Stimulated activated CD8-positive, alpha-beta memory T cell treated with anti-CD3 and anti-CD28 coated beads, Interleukin-15, amount 100 ng/mL, for 48 hours (primary cell): ENCODE results near the gene AMELY.
"Not testable (repeated sequence)": the region's sequence is repeated elsewhere in the genome, so short reads cannot be mapped to it uniquely, and the experiment has no call there.

Experiments
- DNase-seq, 2 donors: peaks; one replicate each; pipeline ENCODE4 v3.0.0-alpha.2; 2020; ENCODE audit warnings: low read depth in 2 of 2

The AMELY gene

DNA sequence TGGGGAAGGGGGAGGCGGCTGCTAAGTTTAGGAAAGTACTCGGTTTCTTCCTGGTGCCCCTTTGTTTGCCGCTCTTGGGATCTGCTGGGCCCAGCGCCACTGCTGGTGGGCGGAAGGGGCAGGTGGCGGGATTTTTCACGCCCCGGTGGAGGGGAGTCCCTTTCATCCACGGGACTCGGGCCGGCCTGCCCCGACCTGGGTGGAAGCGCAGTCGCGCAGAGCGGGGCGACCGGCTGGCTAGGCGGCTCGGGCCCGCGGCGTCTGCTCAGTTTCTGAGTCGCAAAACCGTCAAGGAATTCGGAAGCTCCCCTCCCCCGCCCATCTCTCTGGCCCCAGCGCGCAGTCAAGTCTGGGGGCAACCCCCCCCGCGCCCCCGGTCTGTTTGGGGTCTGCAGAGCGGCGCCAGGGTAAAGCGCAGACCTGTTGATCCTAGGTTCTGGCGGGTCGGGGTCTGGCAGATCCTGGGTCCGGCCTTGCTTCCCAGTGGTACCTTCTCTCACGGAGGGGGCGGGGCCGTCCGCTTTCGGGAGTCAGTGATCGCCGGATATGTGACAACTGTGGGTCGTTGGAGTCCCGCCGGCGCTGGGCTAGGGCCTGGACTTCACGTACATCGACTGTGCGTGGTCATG is at the start of gene AMELY:
Gene AMELY (minus strand): TSS at position 500 of the 629 bp plus-strand sequence. CDS start 39,144 bp downstream, outside the sequence.
- no peak for DNase-seq

GRCh38 chrY:6949947-6950346 is 38.4 kb upstream of the AMELY start:
- no peak for DNase-seq

GRCh38 chrY:6948378-6948777 is 36.8 kb upstream of the AMELY start:
- DNase-seq: no peak

GRCh38 chrY:6947695-6948094 is 36.1 kb upstream of the AMELY start:
- DNase-seq: no peak

DNA sequence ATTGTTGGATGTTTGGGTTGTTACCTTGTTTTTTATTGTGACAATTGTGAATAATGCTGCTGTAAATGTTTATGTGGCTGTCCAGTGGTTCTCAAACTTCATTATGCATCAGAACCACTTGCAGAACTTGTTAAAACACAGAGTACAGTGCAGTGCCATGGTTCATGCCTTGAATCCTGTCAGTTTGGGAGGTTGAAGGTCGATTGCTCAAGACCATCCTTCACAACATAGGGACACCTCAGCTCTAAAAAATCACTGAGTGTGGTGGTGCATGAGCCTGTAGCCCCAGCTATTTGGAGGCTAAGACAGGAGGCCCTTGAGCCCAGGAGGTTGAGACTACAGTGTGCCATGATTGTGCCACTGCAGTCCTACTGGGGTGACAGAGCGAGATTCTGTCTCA is 23.9 kb upstream of the AMELY start:
- no peak for DNase-seq

DNA sequence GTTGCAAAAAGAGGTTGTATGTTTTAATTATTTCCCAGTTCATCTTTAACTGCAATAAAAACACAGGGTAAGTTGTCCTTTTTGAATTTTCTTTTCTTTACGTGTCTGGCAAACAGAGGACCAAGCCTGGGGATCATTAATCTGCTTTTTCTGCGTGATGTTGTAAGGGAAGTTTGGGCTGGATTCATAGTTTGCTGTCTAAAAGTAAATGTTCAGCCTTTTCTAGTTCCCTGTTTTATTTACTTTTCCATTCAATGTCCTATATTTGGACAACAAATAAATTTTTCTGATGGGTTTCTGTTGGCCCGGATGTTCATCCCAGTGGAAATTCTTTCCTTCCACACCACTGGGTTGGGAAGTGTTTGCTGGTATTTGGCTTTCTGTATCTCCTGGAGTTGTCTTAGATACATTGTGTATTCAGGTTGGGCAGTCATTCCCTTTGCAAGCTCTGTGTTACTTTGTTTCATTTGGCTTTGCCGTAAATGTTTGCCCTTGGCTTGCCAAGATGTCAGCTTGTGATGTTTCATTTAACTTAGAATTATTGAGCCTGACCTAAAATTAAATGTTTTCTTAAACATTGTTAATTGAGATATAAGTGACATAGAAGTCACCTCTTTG is 20.3 kb upstream of the AMELY start:
- no peak for DNase-seq

GRCh38 chrY:6929237-6929636 is 17.7 kb upstream of the AMELY start:
- no peak for DNase-seq

DNA sequence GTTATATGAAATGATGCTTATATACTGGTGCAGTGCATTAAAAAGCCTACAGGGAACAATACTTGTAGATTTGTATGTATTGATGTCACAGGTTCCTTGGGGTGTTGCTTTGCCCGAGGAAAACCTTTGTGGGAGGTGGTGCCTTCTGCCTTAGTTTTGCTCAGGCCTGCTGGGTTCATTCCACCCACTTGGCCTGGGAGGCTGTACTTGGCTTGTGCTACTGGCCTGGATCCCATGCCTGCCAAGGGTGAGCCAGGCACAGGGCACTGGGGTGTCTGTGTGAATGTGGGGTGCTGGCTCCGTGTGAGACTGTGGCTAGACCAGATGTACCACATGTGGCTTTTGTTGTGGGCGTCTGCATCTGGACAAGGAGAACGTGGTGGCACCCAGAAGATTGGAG is 16.7 kb upstream of the AMELY start:
- no peak for DNase-seq

GRCh38 chrY:6921061-6921460 is 9.5 kb upstream of the AMELY start:
- no peak for DNase-seq

GRCh38 chrY:6913362-6913761 is 1.8 kb upstream of the AMELY start:
- DNase-seq: no peak

DNA sequence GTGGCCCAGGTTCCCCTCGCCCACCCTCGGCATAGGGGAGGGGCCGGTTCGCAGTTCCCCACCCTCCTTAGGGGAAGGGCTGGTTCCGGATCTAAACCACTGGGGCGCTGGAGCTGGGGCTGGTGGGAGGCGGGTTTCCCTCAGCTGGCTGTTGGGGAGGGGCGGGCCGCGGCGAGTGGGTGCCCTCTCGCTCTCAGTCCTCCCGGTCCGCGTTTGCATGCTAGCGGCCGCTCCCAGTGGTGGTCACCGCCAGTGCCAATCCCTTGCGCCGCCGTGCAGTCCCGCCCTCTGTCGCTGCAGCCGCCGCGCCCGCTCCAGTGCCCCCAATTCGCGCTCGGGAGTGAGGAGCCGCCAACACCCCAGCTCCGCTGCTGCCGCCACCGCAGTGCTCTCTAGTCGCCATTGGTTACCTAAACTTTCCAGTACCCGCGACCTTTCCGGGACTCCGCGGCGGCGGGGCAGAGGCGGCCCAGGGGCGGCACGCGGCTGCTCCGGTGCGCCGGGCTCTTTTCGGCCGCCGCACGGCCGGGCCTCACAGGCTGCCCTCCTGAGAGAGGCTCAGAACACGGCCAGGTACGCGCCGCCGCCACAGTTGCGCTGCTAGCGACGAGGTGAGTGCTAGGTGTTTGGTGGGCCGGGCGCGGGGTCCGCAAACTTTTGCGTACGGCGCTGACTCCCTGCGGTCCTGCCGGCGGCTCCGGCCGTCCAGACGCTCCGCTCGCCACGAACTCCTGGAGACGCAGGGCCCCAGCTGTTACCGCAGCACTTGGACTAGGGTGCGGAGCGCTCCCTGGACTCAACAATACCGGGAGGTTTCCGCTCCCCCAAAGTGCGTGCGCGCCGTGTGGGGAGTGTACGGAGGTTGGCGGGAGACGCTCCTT is 940 bp downstream of the AMELY start, which contains the start of gene TBL1Y:
Gene TBL1Y (plus strand): TSS at position 326 of the 881 bp plus-strand sequence. CDS start 114,388 bp downstream, outside the sequence.
- DNase-seq: no peak

DNA sequence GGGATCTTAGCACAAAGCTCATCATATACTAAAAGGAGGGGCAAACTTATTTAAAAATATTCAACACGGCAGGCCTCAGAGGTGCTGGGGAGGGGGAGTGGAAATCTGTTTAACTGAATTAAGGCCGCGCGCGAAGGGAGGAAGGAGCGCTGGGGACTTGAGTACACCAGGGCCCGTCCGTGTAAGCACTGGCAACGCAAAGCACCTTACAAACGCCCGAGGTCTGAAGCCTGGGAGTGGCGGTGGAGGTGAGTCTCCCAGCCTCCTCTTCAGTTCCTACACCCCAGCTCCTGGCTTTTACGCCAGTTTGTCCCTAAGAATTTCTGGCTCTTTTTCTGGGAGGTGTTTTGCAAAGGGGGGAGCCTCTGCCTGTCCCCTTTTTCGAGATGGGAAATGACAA is 1.7 kb downstream of the AMELY start:
- no peak for DNase-seq

DNA sequence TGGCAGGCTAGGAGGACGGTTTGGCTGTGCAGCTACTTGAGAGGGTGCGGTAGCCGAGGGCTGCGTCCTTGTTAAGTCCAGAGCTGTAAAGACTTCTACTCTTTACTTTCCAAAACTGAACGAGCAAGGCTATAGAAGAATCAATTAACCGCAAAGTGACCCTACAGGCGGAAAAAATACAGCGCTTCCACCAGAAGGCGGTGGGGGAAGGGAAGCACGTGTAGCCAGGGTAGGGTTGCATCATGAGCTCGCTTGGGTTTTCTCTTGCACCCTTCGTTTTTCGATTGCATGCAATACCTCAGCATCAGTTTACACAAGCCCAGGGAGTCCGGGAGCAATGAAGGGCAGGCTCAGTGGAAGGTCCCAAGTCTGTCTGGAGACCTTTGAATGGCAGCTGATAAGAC is 2.4 kb downstream of the AMELY start:
- DNase-seq: no peak

DNA sequence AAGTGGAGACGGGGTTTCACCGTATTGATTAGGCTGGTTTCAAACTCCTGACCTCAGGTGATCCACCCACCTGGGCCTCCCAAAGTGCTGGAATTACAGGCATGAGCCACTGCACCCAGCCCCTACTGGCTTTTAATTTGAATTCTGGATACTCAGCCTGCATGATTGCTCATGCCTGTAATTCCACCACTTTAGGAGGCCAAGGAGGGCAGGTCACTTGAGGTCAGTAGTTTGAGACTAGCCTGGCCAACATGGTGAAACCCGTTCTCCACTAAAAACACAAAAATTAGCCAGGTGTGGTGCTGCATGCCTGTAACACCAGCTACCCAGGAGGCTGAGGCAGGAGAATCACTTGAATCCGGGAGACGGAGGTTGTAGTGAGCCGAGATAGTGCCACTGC is 3.5 kb downstream of the AMELY start:
- DNase-seq: not testable (repeated sequence)

DNA sequence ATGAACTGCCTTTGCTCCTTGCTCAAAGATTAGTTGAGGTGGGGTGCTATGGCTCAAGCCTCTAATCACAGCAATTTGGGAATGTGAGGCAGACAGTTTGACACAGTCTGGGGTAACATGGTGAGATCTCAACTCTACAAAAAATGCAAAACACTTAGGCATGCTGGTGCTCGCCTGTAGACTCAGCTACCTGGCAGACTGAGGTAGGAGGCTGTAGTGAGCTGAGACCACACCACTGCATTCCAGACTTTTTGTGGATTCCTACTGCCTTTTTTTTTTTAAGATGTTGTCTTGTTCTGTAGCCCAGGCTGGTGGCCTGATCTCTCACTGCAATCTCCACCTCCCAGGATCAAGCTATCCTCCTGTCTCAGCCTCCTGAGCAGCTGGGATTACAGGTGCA is 4.0 kb downstream of the AMELY start:
- DNase-seq: no peak

GRCh38 chrY:6902116-6902515 is 9.4 kb downstream of the AMELY start:
- DNase-seq: not testable (repeated sequence)

DNA sequence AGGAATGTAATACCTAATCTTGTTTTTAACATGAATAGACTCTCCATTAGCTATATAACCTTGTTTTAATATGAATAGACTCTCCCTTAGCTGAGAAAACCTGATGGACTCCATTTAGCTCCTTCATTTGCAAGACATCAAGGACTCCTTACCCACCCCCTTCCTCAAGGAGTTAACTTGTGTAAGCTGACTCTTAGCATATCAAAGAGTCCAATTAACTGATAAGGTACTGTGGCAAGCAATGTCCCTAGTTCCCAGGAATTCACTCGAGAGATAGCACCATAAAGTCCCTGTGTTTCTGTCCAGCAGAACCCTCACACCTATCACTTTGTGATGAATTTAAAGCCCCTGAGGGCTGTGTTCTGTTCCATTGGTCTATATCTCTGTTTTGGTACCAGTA is 16.3 kb downstream of the AMELY start:
- no peak for DNase-seq

- DNase-seq: no peak
These were observed 17.1 kb downstream of the AMELY start for GRCh38 chrY:6894496-6894895.

DNA sequence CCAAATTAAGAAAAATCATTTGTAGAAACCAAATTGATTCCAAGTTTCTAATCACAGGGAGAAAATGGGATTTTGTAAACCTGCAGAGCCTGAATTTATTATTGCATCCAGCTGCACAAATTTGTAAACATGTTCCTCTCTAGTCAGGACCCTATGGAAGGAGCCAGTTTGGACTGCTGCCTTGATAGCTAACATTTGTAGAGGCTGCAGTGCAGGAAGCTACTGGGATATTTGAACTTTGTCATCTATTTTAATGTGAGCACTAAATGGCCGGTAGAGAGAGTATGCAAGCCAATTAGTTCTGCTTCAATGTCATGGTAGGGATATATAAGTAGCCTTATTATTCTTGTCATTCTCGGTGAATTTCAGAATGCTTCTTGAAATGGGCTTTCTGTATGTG is 62.2 kb downstream of the AMELY start:
- no peak for DNase-seq

GRCh38 chrY:6842650-6843049 is 68.9 kb downstream of the AMELY start:
- not testable (repeated sequence) for DNase-seq
